ENCODE results near the gene MPP3. TPM values are rescaled to one million over a fixed set of nuclear protein-coding genes. Genes with fewer than 3 reads are reported as not detected.

The MPP3 gene
- total RNA-seq, 1 experiment from 2014 or later, result 19.9 TPM

GRCh38 chr17:43860077-43860725, 27.3 kb upstream of the MPP3 start:
- H3K36me3 Mint-ChIP-seq (ENCODE audit: insufficient read depth, unreplicated experiment), result peaks cover 4% of the 10 kb centered on the region
- H3K4me3 Mint-ChIP-seq (ENCODE audit: low read depth, unreplicated experiment), result no peak overlapping the region
- H3K9me3 Mint-ChIP-seq (ENCODE audit: low read depth, unreplicated experiment), result no peaks in the 10 kb centered on the region
- H3K27me3 Mint-ChIP-seq (ENCODE audit: unreplicated experiment), result peaks cover 95% of the 10 kb centered on the region
- CTCF ChIA-PET, result interaction anchor here (0.6 to 0.8 kb wide), 3 partner anchors 14 to 861 kb away, joined by 3 to 9 read pairs (median 4); partner anchors contain the start of gene CD300LG
- TF ChIP-seq, protein P1, sequence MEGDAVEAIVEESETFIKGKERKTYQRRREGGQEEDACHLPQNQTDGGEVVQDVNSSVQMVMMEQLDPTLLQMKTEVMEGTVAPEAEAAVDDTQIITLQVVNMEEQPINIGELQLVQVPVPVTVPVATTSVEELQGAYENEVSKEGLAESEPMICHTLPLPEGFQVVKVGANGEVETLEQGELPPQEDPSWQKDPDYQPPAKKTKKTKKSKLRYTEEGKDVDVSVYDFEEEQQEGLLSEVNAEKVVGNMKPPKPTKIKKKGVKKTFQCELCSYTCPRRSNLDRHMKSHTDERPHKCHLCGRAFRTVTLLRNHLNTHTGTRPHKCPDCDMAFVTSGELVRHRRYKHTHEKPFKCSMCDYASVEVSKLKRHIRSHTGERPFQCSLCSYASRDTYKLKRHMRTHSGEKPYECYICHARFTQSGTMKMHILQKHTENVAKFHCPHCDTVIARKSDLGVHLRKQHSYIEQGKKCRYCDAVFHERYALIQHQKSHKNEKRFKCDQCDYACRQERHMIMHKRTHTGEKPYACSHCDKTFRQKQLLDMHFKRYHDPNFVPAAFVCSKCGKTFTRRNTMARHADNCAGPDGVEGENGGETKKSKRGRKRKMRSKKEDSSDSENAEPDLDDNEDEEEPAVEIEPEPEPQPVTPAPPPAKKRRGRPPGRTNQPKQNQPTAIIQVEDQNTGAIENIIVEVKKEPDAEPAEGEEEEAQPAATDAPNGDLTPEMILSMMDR (IDR thresholded peaks at IDR 0.05; ENCODE audit: unreplicated experiment), result no peak
- no TSS peak for BruUV-seq (replicated peaks)
- intact Hi-C loops (cut with micrococcal nuclease; ENCODE audit: unreplicated experiment), result no loop called here
- DNase-seq, result no peak
- H3K4me1 Mint-ChIP-seq (ENCODE audit: low read depth, unreplicated experiment), result no peaks in the 10 kb centered on the region
- H3K27ac Mint-ChIP-seq (ENCODE audit: unreplicated experiment), result no peak overlapping the region

DNA sequence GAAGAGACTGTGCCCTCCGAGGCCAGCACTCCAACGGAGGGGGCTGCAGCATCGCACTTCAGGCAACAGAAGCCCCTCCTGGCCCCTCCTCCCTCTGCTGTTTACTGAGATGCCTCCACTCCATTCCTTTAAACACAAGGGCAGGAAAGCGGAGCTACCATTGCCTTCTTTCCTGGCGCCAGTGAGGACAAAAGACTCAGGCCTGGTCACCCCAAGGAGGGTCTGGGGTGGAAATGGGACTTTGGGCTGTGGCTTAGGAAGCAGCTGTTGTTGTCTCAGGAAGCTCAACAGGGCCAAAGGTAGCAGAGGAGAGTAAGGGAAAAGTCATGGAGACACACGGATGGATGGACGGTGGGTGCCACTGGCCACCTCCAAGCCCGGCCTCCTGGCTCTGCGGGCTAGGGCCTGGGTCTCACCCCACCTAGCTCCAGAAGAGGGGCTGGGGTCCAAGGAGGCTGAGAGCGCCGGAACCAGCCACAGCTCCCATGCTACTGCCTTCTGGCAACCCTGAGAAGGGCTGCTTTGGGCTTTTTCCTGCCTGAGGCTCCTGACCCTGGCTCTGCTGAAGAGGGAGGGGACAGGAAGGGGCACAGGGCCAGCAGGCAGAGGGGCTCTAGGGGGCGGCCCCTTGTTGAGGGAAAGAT, 25.1 kb upstream of the MPP3 start:
- no peaks in the 10 kb centered on the region for H3K9me3 Mint-ChIP-seq (ENCODE audit: low read depth, unreplicated experiment)
- peaks cover 4% of the 10 kb centered on the region for H3K36me3 Mint-ChIP-seq (ENCODE audit: insufficient read depth, unreplicated experiment)
- no peak for DNase-seq
- TF ChIP-seq, protein P1 (IDR thresholded peaks at IDR 0.05; ENCODE audit: unreplicated experiment), result no peak
- BruUV-seq (replicated peaks), result no TSS peak
- CTCF ChIA-PET, result interaction anchor here (0.5 to 1.0 kb wide), 3 partner anchors 36 to 132 kb away, joined by 3 to 5 read pairs (median 5); no protein-coding TSS in a partner anchor
- peaks cover 100% of the 10 kb centered on the region for H3K27me3 Mint-ChIP-seq (ENCODE audit: unreplicated experiment)
- H3K4me3 Mint-ChIP-seq (ENCODE audit: low read depth, unreplicated experiment), result no peak overlapping the region
- H3K27ac Mint-ChIP-seq (ENCODE audit: unreplicated experiment), result no peak overlapping the region
- H3K4me1 Mint-ChIP-seq (ENCODE audit: low read depth, unreplicated experiment), result no peaks in the 10 kb centered on the region
- intact Hi-C loops (cut with micrococcal nuclease; ENCODE audit: unreplicated experiment), result no loop called here

DNA sequence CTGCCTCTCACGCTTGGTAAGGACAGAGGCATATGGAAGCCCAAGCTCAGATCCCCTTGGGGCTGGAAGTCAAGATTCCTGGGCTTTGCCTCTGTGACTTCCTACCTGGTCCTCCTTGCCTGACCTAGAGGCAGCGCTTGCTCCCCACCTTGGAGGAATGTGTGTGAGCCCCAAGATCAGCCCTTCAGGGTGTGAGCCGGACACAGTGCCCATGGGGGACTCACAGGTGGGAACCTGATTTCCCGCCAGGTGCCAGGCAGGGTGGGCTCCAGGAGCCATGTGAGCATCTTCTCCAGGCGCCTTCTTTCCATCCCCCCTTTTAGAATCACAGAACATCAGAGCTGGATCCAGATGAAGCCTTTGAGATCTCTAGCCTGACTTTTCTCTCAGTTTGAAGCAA, 24.2 kb upstream of the MPP3 start:
- intact Hi-C loops (cut with micrococcal nuclease; ENCODE audit: unreplicated experiment), result no loop called here
- BruUV-seq (replicated peaks), result no TSS peak

GRCh38 chr17:43856141-43856540, 23.2 kb upstream of the MPP3 start:
- Mint-ChIP-seq H3K4me1 (ENCODE audit: low read depth, unreplicated experiment) (no peaks in the 10 kb centered on the region), H3K36me3 (ENCODE audit: insufficient read depth, unreplicated experiment) (peaks cover 9% of the 10 kb centered on the region), H3K9me3 (ENCODE audit: low read depth, unreplicated experiment) (no peaks in the 10 kb centered on the region), H3K27ac (ENCODE audit: unreplicated experiment) (no peak overlapping the region), H3K27me3 (ENCODE audit: unreplicated experiment) (peaks cover 100% of the 10 kb centered on the region), H3K4me3 (ENCODE audit: low read depth, unreplicated experiment) (no peak overlapping the region)
- DNase-seq, result no peak
- BruUV-seq (replicated peaks), result no TSS peak
- intact Hi-C loops (cut with micrococcal nuclease; ENCODE audit: unreplicated experiment), result no loop called here
- TF ChIP-seq, protein P1 (IDR thresholded peaks at IDR 0.05; ENCODE audit: unreplicated experiment), result no peak
- CTCF ChIA-PET, result interaction anchor here (0.6 to 0.8 kb wide), 2 partner anchors 123 to 688 kb away, joined by 3 to 9 read pairs; no protein-coding TSS in a partner anchor

More for the DNA sequence above, 24.2 kb upstream of the MPP3 start:
- Mint-ChIP-seq H3K36me3 (ENCODE audit: insufficient read depth, unreplicated experiment) (peaks cover 4% of the 10 kb centered on the region), H3K9me3 (ENCODE audit: low read depth, unreplicated experiment) (no peaks in the 10 kb centered on the region), H3K4me1 (ENCODE audit: low read depth, unreplicated experiment) (no peaks in the 10 kb centered on the region), H3K4me3 (ENCODE audit: low read depth, unreplicated experiment) (no peak overlapping the region), H3K27ac (ENCODE audit: unreplicated experiment) (no peak overlapping the region), H3K27me3 (ENCODE audit: unreplicated experiment) (peaks cover 100% of the 10 kb centered on the region)
- TF ChIP-seq, protein P1 (IDR thresholded peaks at IDR 0.05; ENCODE audit: unreplicated experiment), result no peak
- CTCF ChIA-PET, result interaction anchor here (1.0 kb wide), 1 partner anchor 69 kb away, joined by 3 read pairs; no protein-coding TSS in a partner anchor
- DNase-seq, result no peak

Data from Calu3 (cell line).